Measurements from ENCODE around the gene PRG2.
"Not testable (repeated sequence)": the region's sequence is repeated elsewhere in the genome, so short reads cannot be mapped to it uniquely, and the experiment has no call there.

PRG2 gene

DNA sequence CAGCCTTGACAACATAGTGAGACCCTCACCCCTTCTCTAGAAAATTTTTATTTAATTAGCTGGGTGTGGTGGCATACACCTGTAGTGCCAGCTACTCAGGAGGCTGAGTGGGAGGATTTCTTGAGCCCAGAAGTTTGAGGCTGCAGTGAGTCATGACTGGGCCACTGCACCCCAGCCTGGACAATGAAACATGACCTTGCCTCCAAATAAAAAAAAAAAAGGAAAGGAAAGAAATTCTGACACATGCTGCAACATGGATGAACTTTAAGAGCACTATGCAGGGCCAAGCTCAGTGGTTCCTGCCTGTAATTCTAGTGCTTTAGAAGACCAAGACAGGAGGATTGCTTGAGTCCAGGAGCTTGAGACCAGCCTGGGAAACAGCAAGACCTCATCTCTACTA lies 27.7 kb upstream of the PRG2 start:
- DNase-seq: no peak

DNA sequence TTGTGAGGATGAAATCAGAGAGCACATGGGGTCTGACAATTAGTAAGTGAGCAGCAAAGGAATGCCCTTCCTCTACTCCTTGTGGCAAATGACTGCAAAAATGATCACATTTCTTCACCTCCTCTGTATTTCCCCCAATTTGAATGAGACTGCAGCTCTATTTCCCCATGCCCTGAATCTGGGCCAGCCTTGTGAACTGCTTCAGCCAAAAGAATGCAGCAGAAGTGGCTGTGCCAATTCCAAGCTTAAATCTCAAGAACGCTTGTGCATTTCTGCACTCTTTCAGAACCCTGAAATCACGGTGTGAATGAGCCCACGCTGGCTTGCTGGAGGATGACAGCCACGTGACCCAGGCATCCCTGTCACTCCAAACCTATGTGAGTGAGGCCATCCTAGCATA lies 26.6 kb upstream of the PRG2 start:
- DNase-seq: no peak

DNA sequence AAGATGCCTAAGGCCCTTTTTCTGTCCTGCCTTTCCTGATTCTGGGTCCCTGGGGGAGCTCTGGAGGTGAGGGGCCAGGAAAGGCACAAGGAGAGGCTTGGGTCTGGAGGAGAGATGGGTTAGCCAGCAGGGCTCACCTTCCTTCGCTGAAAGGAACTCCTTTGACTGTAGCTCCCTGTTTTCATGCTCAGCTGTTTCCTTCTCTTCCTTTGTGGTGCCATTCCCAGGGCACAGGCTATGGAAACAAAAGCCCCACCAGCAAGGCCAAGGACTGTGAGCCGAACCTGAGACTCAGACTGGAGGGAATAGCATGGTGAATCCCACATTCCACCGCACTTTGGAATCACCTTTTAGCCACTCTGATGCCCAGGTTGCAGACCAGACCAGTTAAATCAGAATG lies 26.0 kb upstream of the PRG2 start:
- no peak for DNase-seq

GRCh38 chr11:57414612-57415212 lies 24.3 kb upstream of the PRG2 start:
- no peak for DNase-seq

DNA sequence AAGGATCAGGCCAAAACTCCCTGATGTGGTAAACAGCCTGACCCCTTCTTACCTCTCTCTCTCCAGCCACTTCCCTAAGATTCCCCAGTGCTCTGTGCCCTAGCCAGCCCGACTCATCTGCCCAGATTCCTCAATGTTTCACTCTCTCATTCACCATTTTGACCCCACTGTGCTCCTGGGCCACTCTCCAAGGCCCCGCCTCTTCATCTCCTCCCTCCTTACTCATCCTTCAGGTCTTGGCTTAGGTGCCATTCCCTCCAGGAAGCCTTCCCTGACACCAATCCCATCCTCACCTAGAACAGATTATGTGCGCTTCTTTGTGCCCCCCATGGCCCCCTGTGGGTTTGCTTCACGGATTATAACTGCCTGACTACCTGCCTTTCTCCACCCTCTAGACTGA lies 23.2 kb upstream of the PRG2 start:
- DNase-seq: no peak

GRCh38 chr11:57410287-57410686 lies 19.8 kb upstream of the PRG2 start:
- DNase-seq: no peak

DNA sequence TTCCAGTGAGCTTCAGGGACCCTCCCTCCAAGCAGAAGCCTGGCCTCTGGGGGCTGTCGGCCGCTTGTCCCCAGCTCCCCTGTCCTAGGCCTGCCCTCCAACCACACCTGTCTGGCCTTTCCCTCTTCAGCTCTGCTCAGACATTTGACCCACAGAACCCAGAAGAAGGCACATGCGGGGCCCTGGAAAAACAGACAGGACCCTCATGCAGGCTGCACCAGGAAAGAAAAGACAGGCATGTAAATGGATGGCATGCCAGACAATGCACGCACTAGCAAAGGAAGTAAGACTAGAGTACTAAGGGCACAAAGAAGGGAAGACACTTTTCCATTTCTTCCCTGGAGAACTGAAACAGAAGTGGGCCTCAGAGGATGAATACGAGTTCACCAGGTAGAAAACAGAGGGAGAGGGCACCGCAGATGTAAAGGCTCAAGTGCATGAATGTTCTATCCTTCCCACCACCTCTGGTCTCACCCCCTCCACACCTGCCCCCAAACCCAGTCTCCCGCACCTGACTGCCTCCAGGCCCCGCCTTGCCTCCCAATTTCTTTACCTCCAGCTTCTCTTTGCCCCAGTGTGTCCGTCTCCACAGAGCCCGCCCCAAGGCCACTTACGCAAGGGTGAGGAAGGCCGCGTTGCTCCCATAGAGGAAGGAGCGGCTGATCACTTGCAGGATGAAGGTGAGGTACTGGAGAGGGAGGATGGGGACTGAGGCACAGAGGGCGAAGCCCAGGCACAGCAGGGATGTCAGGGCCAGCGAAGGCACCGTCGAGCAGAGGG lies 19.1 kb upstream of the PRG2 start:
- no peak for DNase-seq

DNA sequence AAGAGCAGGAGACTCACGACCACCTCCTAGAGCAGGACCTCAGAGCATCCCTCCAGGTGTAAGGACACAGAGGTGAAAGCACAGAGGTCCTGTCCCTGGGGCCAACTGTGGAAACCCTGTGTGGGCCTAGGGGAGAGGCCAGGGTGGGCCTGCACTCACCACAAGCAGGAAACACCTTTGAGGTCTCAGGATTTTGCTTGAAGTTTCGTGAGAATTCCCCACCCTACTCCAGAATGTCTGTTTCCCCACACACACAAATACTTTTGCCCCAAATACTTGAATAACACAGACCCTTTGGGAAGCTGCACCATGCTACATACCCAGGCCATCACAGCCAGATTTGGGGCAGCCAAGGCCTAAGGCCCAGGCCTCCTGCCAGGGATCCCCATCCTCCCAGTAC lies 18.3 kb upstream of the PRG2 start:
- DNase-seq: no peak

DNA sequence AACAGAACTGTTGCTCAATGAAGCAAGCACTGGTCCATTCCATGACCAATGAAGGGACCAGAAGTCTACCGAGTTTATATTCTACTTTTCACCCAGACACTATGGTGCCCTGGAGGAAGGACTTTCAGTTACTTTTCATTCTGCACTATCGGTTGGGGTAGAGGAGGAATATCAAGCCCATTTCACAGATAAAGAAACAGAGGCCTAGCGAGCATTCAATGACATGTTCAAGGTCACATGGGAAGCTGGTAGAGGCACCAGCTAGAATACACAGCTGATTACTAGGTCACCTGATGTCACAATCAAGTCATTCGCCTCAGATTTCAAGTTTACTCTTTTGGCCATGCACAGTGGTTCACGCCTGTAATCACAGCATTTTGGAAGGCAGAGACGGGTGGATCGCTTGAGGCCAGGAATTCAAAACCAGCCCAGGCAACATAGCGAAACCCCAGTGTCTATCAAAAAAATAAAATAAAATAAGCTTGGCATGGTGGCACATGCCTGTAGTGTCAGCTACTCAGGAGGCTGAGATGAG lies 17.6 kb upstream of the PRG2 start:
- no peak for DNase-seq

DNA sequence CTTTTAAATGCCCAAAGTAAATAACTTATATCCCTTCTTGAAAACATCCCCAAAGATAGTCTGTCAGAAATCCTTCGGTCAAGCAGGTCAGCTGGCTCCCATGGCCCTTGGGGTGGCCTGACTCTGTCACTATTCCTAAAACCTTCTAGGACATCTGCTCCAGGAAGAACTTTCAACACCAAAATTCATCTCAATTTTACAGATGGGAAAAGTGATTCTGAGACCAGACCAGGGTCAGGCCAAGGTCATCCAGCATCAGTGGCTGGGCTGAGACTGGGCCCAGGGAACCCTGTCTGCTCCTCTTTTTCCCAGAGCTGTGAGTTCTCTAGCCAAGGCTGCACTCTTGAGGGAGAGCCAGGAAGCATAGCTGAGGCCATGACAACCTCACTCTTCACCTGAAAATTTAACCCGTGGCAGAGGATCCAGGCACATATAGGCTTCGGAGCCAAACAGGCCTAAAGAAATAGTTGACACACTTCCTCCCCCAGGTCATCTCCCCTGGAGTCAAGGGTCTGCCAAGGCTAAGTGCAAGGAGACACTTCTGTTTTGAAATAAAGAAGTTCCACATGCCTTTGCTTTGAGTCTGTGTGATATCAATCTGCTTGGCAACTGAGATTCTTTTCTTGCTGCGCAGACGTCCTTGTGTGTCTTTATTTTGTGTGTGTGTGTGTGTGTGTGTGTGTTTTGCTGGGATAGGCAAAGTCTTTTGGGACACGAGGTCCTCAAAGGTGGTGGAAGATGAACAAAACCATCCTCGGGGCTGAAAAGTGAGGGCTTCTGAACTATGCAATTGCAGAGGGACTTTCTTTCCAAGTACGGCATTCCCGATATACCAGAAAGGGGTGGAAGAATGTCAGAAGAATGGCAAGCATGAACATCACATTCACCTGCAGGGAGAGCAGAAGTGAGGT lies 16.8 kb upstream of the PRG2 start:
- no peak for DNase-seq

GRCh38 chr11:57406337-57406904 lies 16.0 kb upstream of the PRG2 start:
- DNase-seq: no peak

DNA sequence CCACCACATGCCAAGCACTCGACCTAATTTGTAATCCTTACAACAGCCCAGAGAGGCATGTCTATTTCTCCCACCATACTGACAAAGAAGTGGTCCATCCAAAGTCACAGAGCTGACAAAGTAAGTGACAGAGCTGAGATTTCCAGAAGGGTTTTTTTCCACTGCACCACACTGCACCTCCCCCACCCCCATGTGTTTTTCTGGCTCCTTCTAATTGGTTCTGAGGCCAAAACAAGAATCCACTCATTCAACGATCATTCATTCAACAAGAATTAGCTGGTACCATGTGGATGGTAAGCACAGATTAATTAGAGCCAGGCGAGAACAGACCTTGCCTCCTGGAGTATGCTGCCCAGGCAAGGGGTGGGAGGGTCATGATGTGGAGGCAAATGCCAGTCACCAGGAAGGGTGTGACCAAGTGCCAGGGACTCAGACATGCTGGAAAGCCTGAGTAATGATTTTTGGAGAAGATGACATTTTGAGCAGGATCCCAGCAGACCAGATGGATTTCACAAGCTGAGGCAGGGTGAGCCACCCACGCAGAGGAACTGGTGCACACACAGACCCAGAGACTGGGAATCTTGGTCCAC lies 14.9 kb upstream of the PRG2 start:
- DNase-seq: no peak

DNA sequence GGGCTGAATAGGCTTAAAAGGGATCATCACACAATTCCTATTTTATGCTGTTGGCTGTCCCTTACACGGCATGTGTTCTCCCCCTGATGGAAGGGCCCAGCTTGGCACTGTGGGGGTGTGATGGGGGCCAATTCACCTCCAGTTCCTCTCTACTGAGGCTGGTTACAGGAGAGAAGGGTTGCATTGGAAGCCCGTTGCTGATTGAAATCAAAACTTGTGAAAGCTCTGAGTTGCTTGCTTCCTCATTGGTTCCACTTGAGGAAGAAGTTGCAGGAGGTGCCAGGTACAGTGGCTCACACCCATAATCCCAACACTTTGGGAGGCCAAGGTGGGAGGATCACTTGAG lies 13.3 kb upstream of the PRG2 start:
- DNase-seq: no peak

- DNase-seq: not testable (repeated sequence)
Observed at GRCh38 chr11:57403003-57403801, 12.8 kb upstream of the PRG2 start.

- DNase-seq: no peak
Observed at GRCh38 chr11:57402188-57403002, 11.9 kb upstream of the PRG2 start.

DNA sequence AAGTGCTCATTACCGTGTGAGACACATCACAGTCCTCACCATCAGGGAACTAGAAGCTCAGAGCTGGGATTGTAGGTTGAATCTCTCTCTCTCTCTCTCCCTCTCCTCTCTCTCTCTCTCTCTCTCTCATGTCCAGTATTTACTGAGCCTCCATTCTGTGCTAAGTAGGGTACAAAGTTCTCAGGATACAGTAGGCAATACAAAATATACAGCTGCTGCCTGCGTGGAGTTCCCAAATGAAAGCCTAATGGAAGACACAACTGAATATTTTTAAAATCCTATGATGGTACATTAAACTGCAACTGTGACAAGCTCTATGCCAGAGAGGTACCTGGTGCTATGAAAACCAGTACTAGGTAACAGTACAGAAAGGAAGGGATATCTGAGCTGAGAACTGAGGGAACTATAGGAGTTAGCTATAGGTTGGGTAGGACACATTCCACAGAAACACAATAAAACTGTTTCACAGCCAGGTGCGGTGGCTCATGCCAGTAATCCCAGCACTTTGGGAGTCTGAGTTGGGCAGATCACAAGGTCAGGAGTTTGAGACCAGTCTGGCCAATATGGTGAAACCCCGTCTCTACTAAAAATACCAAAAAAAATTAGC lies 9.6 kb upstream of the PRG2 start:
- DNase-seq: no peak

GRCh38 chr11:57399221-57399620 lies 8.8 kb upstream of the PRG2 start:
- no peak for DNase-seq

- no peak for DNase-seq
Observed at GRCh38 chr11:57397394-57397990, 7.0 kb upstream of the PRG2 start.

GRCh38 chr11:57396744-57397143 lies 6.3 kb upstream of the PRG2 start:
- DNase-seq: no peak

Data from stimulated activated naive CD4-positive, alpha-beta T cell (primary cell).